Measurements from ENCODE around the gene ARFIP1.

DNA sequence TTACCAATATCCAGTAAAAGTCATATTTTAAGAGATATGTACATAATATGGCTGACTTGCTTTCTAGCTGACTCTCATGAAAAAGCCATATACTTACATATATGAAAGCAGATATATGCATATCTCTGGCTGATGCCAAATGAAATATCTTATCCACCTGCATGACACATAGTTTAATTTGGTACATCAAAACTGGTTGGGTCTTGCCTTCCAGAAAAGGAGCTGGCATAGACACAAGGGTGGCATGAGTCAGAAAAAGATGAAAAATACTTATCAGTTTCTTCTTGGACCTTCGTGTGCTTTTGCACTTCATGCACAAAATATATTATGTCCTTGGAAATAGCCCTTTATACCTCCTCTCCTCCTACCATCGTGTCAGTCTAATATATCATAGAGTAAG is 32.3 kb upstream of the ARFIP1 start:
- no peak for TF ChIP-seq CTCF (IDR thresholded peaks at IDR 0.05)
- TF ChIP-seq EP300 (IDR thresholded peaks at IDR 0.05) = no peak
- no peak for TF ChIP-seq POLR2A (IDR thresholded peaks at IDR 0.05)
